ENCODE measurements around the gene AACS.

DNA sequence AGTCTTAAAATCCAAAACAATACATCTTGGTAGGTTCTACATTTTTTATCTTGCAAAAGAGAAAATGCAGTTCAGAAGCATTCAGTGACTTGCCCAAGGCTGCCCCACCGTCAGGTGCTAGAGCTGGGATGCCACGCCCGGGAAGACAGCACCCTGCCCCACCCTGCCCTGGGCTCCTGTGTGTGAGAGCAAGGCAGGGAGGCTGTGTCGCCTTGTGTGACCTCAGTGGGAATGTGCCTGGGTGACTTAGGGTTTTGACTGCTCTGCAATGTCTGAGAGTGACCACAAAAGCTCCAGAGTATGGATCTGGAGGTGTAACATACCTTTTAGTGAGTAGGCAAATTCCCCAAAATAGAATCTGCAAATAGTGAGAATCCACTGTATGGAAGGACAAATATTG, 60.0 kb downstream of the AACS start:
- TF ChIP-seq ELF4 (IDR thresholded peaks at IDR 0.05) = no peak
- TF ChIP-seq FOXK2 (IDR thresholded peaks at IDR 0.05) = no peak
